PFSK-1 (cell line): ENCODE measurements around the gene FASTK.

Experiments
- FOXP2 ChIP-seq: optimal IDR thresholded peaks from 2 replicates; pipeline ENCODE3; 2011; ENCODE audit warnings: borderline replicate concordance, control low read depth, inconsistent platforms; ENCODE audit not compliant: insufficient read depth; ENCODE audit errors: extremely low read length, extremely low read depth
- POLR2AphosphoS5 ChIP-seq: IDR thresholded peaks from 2 replicates; pipeline ENCODE4 v1.6.1; 2012; ENCODE audit warnings: low read depth, mild to moderate bottlenecking, control low read depth, low read length, moderate library complexity
- REST ChIP-seq, 2 experiments: IDR thresholded peaks; 2 replicates each; pipeline versions ENCODE4 v1.6.1 to v1.8.0; 2011 to 2012; ENCODE audit warnings: low read depth in 2 of 2, low read length in 2 of 2, control low read depth in 1 of 2, inconsistent platforms in 1 of 2, mild to moderate bottlenecking in 1 of 2, moderate library complexity in 1 of 2; ENCODE audit not compliant: insufficient read depth in 1 of 2
- SIN3A ChIP-seq: IDR thresholded peaks from 2 replicates; pipeline ENCODE4 v1.6.1; 2012; ENCODE audit warnings: mild to moderate bottlenecking, low read length, moderate library complexity, borderline replicate concordance; ENCODE audit not compliant: insufficient read depth
- TAF1 ChIP-seq: IDR thresholded peaks from 2 replicates; pipeline ENCODE4 v1.6.1; 2012; ENCODE audit warnings: low read length, control low read depth, borderline replicate concordance; ENCODE audit not compliant: insufficient read depth

- TF ChIP-seq POLR2AphosphoS5 (no peak), FOXP2 (no peak), TAF1 (no peak), REST (IDR thresholded peaks at IDR 0.05; ENCODE audit: insufficient read depth in 1 of 2, low read depth in 2 of 2, low read length in 2 of 2) (no peak), SIN3A (no peak)
These were observed 23.4 kb upstream of the FASTK start for GRCh38 chr7:151103973-151104372.
